ENCODE results near the gene NAIF1.

Gene NAIF1, protein sequence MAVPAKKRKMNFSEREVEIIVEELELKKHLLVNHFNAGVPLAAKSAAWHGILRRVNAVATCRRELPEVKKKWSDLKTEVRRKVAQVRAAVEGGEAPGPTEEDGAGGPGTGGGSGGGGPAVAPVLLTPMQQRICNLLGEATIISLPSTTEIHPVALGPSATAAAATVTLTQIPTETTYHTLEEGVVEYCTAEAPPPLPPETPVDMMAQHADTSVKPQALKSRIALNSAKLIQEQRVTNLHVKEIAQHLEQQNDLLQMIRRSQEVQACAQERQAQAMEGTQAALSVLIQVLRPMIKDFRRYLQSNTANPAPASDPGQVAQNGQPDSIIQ

DNA sequence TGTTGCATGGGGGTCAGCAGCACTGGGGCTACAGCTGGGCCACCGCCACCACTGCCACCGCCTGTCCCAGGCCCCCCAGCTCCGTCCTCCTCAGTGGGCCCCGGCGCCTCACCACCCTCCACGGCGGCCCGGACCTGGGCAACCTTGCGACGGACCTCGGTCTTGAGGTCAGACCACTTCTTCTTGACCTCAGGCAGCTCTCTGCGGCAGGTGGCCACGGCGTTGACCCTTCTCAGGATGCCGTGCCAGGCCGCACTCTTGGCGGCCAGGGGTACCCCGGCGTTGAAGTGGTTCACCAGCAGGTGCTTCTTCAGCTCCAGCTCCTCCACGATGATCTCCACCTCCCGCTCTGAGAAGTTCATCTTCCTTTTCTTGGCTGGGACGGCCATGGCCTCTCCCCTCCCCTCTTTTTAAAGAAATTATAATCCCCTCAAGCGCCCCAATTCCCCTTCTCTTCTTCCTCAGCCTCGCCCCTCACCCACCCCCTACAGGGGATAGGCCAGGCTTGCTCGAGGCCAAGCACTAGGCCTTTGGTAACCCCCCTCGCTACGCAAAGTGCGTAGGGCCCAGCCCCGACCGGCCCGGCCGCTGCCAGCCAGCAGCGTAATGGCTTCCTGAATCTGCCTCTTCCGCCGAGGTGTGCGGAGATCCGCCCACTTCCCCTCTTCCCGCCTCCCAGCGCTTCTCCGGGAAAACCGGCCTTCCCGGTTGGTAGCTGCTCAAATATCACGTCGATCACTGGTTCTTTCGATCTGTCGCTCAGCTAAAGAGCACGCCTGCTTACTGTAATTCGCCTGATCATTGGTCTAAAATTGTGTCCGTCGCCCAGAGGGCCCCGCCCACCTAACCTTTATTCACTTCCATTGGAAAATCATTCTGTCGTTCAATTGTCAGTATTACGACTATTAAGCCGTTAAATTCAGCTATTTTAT is at the start of gene NAIF1:
NAIF1 (minus strand) TSS at position 608 of the 932 bp plus-strand sequence; CDS start at position 389, 219 bp downstream.
- DNase-seq: peak; percentile 98

DNA sequence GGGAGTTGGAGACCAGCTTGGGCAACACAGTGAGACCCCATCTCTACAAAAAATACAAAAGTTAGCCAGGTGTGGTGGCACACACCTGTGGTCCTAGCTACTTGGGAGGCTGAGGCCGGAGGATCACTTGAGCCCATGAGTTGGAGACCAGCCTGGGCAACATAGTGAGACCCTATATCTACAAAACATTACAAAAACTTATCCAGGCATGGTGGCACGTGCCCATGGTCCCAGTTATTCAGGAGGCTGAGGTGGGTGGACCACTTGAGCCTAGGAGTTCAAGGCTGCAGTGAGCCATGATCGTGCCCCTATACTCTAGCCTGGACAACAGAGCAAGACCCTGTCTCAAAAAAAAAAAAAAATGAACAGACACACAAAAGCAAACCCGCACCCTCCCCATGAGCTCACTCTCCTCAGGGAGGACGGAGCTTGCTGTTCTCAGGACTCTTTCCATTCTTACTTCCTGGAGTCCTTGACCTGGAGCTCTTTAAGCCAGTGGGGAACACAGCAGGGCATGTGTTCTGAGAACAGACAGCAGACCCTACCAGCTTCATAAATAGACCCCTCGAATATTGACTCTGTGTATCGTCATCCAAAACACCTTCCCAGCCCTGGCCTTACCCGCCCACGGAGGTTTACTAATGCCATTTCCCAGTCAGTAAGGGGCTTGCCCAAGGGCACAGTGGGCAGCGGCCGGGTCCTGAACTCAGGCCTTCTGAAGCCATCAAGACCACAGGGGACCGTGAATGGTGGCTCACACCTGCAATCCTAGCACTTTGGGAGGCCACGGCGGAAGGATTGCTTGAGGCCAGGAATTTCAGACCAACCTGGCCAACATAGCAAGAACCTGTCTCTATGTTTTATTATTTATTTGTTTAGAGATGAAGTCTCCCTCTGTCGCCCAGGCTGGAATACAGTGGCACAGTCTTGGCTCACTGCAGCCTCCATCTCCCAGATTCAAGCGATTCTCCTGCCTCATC is 49.3 kb upstream of the NAIF1 start:
- DNase-seq: peak; percentile 56

DNA sequence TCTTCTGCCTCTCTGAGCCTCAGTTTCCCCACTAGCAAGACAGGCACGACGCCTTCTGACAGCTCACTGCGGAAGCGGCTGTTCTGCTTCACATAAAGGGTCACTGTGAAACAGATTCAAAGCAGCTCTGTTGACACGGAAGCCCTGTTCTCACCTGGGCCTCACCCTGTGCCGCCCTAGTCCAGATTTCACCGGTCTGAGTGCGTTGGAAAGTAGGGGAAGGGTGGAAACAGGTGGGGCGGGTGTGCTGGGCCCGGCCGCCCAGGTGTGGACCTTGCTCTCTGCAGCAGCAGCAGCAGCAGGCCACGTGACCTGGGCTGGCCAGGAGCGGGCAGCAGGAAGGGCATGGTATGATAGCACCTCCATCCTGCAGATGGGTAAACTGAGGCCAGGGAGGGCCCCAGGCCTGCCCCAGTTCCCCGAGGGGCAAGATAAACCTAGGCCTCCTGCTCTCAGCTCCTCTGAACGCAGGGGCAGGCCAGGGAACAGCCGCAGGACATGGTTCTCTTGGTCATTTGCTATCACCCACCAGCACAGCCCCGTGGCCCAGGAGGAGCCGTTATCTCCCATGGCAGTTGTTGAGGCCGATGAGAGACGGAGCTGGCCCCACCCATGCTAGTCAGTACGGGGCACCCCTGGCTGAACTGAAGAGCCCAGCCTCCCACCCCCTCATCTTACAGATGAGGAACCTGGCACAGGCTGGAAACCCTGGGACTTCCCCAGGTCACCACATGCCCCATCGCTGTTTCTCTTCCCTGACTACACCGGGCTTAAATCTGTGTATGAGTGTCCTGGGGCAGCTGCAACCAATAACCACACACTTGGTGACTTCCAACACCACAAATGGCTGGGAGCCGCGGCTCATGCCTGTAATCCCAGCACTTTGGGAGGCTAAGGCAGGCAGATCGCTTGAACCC is 48.3 kb upstream of the NAIF1 start:
- peak; percentile 62 for DNase-seq

DNA sequence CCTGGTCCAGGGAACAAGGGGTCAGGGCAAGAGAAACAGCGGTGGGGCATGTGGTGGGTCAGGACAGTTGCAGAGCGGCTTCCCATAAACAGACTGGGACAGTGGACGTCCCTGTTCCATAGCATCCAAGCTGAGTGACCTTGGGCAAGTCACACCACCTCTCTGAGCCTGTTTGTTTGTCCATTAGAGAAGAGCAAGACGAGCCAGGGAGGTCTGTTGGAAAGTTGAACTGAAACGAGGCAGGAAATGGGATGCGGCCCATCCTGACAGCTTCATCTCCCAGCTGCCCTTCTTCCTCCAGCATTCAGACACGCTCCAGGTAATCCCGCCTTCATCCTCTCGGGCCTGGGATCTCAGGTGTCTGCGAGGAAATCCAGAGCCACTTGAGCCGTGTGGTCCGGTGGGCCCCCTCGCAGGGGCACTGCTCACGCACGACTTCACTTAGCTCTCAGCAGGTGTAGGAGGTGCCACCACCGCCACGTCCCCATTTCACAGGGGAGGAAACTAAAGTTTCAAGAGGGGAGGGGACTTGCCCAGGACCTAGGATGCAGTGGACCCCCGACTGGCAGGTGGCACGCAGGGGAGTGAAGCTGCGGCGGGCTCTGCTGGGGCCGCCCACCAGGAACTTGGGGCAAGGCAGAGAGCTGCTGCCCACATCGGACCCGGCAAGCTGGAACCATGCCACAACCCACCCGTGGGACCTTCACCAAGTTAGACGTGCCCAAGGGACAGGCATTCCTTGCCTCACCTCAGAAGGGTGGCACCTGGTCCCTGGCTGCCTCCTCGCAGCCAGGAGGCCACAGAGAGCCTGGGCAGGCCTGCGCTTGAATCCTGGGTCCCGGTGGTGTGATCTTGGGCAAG is 47.4 kb upstream of the NAIF1 start:
- DNase-seq: peak; percentile 54

DNA sequence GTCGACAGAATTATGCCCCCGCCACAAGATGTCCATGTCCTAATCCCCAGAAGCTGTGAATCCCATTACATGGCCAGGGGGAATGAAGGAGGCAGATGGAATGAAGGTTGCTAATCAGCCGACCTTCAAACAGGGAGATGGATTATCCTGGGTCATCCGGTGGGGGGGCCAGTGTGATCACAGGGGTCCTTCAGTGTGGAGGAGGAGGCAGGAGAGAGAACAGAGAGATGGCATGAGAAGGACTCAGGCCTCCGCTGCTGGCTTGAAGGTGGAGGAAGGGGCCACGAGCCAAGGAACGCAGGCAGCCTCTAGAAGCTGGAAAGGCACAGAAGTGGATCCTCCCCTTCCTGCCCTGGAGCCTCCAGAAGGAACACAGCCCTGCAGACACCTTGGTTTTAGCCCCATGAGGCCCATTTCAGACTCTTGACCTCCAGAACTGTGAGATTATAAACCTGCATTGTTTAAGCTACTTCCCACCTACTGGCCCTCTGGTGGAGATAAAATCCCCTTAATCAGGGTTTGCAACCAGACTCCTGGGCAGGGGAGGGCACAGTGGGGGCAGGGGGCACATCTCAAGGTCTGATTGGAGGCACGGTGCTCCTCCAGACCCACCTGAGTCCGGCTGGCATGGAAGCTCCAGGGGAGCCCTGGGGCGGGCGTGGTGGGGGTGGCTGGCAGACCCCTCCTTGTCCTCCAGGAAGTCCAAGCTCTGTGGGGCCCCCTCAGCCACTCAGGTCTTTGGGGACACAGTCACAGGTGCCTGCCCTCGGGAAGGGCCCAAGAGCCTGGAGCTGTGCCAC is 46.6 kb upstream of the NAIF1 start:
- DNase-seq: no peak

DNA sequence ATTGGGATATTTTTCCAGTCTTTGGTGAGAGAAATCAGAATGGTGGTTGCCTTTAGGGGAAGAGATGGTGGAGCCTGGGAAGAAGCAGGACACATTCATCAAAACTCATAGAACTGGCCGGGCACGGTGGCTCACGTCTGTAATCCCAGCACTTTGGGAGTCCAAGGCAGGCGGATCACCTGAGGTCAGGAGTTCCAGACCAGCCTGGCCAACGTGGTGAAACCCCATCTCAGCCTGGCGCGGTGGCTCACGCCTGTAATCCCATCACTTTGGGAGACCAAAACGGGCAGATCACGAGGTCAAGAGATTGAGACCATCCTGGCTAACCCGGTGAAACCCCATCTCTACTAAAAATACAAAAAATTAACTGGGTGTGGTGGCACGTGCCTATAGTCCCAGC is 44.6 kb upstream of the NAIF1 start:
- DNase-seq: peak; percentile 54

- DNase-seq: peak; percentile 38
Measured at GRCh38 chr9:128109050-128109709, 42.1 kb upstream of the NAIF1 start.

GRCh38 chr9:128108269-128109049 is 41.3 kb upstream of the NAIF1 start:
- no peak for DNase-seq

- DNase-seq: no peak
Measured at GRCh38 chr9:128107468-128108268, 40.5 kb upstream of the NAIF1 start.

GRCh38 chr9:128106940-128107467 is 39.9 kb upstream of the NAIF1 start:
- no peak for DNase-seq

DNA sequence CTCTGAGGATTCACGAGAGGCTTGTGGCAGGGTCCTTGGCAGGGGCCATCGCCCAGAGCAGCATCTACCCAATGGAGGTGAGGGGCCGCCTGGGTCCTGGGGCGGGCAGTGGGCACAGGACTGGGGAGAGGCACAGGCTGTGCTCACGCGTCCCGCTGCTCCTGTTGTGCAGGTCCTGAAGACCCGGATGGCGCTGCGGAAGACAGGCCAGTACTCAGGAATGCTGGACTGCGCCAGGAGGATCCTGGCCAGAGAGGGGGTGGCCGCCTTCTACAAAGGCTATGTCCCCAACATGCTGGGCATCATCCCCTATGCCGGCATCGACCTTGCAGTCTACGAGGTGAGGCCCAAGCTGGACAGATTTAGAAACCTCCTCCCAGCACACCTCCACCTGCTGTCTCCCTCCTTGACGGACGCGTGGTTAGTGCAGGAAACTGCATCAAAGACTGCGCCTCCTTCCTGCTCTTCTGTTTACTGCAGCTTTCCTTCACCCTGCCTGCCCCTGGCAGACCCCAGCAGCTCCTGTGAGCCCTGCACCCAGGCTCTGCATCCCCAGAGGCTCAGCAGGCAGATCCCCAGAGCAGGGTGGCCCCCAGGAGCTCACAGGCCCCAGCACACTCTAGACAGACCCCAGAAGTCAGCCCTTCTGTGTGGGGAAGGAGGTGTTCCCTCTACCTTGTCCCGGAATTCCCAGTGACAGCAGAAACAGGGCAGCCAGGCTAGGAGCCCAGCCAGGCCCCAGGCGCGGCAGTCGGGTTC is 39.2 kb upstream of the NAIF1 start:
- DNase-seq: no peak

- no peak for DNase-seq
Measured at GRCh38 chr9:128105538-128106175, 38.5 kb upstream of the NAIF1 start.

- no peak for DNase-seq
Measured at GRCh38 chr9:128104171-128104618, 37.1 kb upstream of the NAIF1 start.

- peak; percentile 76 for DNase-seq
Measured at GRCh38 chr9:128103589-128103962, 36.5 kb upstream of the NAIF1 start.

- no peak for DNase-seq
Measured at GRCh38 chr9:128102861-128103588, 35.9 kb upstream of the NAIF1 start.

All from activated effector memory CD4-positive, alpha-beta T cell treated with anti-CD3 and anti-CD28 coated beads, Interleukin-2, amount 50 U/mL, for 16 hours (primary cell).